ENCODE results near the gene NTMT2.
"Not testable (repeated sequence)": the region's sequence is repeated elsewhere in the genome, so short reads cannot be mapped to it uniquely, and the experiment has no call there.

Gene NTMT2

DNA sequence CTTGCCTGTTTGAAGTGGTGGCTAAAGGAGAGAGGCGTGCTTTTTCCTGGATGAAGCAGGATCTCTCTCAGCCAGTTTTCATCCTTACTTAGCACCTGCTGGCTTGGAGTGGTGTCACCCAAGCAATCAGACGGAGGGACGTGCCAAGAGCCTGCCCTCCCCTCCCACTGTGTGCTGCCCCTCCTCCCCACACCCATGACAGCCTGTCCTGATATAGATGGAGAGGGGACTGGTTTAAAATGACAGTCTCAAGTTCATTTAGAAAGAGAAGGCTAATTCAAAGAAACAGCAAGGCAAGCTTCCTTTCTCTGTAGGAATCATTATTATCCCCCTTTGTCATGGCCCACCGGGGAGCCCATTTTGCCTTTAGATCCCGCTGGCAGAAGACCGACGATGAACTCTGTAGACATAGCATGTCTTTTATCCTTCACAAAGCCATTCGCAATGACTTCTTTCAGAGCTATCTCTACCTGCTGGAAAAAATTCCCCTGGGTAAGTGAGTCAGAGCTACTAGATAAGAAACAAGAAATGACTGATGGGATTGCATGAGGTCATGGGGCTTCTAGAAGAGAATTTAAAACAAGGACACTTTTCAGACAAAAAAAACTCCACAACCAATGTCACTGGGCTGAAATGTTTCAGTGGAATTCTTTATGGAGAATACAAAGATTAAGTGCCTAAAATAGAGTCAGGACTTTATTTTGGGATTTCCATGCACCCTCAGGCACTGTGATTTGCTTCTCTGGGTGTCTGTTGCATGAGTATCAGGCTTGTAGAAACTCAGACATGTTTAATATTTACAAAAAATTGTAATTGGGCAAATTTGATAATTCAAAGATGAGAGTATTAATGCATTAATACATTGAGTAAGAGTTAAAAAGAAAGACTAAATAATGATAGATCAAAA lies at the start of gene NTMT2:
Gene NTMT2 (plus strand): TSS at position 190 of the 907 bp plus-strand sequence. CDS start 149 bp downstream, at position 339.
- no peak for DNase-seq (ENCODE audit: low read depth)

DNA sequence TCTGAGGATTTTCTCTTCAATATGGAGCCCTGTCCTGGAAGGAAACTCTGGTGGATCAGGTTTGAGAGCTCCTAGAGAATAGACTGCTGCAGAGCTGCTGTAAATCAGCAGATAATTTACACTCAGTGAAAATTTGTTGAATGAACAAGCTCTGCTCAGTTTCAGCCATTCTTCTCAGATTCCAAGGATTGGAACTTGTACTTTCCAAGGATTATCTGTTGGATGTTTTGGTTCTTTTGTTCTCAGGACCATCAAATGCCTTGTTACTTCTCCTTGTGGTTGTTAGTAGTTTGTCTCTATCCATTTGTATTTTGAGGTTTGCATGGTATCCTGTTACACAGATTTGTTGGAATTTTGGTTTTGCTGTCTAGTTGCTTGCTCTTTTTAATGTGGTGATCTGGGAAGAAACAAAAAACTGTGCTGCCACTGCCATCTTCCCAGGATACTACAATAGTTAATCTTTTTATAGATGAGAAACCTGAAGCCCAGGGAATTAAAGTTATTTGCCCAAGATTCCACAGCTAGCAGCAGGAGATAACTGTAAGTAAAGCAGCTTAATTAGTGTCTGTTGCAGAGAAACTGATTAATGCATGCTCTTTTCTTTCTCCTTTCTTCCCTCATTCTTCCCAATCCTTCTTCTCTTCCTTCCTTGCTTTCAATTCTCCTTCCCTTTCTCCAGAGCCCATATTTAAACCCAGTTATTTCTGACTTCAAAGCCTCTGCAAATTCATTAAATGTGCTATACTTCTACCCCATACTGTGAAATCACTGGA lies 49.6 kb upstream of the NTMT2 start:
- DNase-seq (ENCODE audit: low read depth) = no peak

GRCh38 chr1:170096806-170097340 lies 48.9 kb upstream of the NTMT2 start:
- no peak for DNase-seq (ENCODE audit: low read depth)

GRCh38 chr1:170097449-170097948 lies 48.3 kb upstream of the NTMT2 start:
- no peak for DNase-seq (ENCODE audit: low read depth)

DNA sequence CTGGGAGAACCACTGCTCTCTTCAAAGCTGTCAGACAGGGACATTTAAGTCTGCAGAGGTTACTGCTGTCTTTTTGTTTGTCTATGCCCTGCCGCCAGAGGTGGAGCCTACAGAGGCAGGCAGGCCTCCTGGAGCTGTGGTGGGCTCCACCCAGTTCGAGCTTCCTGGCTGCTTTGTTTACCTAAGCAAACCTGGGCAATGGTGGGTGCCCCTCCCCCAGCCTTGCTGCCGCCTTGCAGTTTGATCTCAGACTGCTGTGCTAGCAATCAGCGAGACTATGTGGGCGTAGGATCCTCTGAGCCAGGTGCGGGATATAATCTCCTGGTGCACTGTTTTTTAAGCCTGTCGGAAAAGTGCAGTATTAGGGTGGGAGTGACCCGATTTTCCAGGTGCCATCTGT lies 32.6 kb upstream of the NTMT2 start:
- not testable (repeated sequence) for DNase-seq (ENCODE audit: low read depth)

DNA sequence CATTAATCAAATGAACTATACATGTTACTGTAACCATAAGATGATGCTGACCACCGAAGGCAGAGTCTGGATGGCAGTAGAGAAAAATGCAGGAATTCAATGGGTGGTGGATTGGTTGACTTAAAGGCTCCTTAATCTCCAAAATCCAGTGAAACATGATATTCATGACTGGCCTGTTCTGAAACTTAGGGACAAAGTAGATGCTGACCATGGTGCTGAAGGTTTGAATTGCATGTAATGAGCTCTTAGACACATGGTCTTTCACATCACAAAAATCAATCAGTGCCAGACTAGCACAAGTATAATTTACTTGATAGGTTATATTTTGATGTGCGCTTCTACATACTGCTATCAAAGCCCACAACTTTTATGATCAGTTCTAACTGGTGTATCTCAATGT lies 30.9 kb upstream of the NTMT2 start:
- DNase-seq (ENCODE audit: low read depth) = peak; percentile 57

- DNase-seq (ENCODE audit: low read depth) = no peak
These were observed 23.4 kb upstream of the NTMT2 start for GRCh38 chr1:170122366-170122765.

DNA sequence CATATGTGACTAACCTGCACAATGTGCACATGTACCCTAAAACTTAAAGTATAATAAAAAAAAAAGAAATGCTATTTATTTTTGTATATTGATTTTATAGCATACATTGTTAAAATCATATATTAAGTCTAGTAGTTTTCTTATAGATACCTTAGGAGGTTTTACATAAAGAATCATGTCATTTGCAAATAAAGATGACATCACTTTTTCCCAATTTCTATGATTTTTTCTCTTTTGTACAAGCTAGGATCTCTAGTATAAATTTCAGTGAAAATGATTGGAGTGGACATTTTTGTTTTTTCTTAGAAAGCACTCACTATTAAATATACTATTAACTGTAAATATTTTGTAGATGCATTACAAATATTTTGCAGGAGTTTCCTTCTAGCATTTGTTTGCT lies 20.5 kb upstream of the NTMT2 start:
- no peak for DNase-seq (ENCODE audit: low read depth)

DNA sequence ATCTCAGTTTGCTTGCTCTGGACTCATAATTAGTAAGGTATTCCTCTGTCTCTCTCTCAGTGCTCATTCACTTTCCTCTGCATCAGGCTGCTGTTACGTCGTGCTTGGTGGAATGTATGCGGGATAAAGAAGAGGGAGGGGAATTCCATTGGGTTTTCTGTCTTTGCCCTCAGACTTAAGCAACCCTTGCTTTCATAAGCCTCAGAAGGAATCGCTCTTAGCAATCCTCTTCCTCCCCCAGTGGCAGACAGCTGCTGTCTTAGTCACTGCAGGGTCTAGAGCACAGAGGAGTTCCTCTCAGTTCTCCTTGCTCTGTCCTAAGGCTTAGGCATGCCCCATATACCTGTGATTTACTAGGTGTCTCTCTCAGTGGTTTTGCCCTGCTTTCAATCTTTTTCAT lies 19.1 kb upstream of the NTMT2 start:
- peak; percentile 89 for DNase-seq (ENCODE audit: low read depth)

DNA sequence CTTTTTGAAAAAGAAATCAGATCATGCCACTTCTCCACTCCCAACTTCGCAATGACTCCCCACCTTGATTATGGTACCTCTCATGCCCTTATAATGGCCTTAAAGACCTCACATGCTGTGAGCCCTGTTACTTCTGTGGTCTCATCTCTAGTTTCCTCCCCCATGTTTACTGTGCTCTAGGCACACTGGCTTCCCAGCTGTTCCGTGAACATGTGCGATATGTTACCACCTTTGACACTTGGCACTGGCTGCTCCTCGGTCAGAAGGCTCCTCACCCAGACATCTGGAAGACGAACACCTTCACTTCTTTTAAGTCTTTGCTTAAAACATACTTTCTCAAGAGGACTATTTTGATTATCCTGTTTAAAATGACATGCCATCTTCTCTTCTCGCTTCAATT lies 14.3 kb upstream of the NTMT2 start:
- DNase-seq (ENCODE audit: low read depth) = no peak

DNA sequence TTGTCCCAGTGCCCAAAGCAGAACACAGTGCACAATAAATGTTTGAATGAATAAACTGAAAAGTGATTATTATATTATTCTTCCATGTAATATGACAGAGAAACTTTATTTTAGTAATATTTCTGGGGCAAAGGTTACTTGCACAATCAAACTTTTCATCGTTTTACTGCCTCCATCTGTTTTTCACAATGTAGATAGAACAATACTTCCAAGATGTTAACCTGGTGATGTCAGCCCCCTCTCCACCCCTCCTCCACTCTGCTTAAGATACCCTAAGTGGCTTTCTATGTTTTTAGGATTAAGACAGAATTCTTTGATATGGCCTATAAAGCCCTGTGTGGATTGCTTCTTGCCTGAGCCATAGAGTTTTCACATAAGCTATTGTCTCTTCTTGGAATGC lies 13.8 kb upstream of the NTMT2 start:
- DNase-seq (ENCODE audit: low read depth) = no peak

- DNase-seq (ENCODE audit: low read depth) = no peak
These were observed 11.8 kb upstream of the NTMT2 start for GRCh38 chr1:170133766-170134495.

GRCh38 chr1:170134521-170134920 lies 11.2 kb upstream of the NTMT2 start:
- no peak for DNase-seq (ENCODE audit: low read depth)

GRCh38 chr1:170140371-170140770 lies 5.4 kb upstream of the NTMT2 start:
- DNase-seq (ENCODE audit: low read depth) = no peak

DNA sequence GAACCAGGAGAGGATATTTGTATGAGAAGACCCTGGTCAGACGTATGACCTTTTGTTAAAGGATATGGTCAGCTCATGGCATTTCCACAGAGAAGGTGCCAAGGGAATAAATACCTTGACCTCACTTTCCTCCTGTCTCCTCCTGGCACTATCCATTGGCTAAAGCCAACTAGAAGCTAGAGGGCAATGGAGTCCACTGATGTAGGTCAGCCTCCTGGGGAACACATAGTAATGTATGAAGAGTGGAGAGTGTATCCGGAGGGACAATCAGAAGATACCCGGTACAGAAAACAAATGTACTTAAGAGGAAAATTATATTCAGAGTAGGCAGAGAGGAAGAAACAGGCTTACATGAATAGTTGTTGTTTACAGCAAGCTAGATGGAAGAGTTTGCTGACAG lies 698 bp upstream of the NTMT2 start:
- DNase-seq (ENCODE audit: low read depth) = no peak

- DNase-seq (ENCODE audit: low read depth) = no peak
These were observed 1.0 kb downstream of the NTMT2 start for GRCh38 chr1:170146720-170147263.

- DNase-seq (ENCODE audit: low read depth) = peak; percentile 19
These were observed 3.5 kb downstream of the NTMT2 start for GRCh38 chr1:170149241-170149640.

DNA sequence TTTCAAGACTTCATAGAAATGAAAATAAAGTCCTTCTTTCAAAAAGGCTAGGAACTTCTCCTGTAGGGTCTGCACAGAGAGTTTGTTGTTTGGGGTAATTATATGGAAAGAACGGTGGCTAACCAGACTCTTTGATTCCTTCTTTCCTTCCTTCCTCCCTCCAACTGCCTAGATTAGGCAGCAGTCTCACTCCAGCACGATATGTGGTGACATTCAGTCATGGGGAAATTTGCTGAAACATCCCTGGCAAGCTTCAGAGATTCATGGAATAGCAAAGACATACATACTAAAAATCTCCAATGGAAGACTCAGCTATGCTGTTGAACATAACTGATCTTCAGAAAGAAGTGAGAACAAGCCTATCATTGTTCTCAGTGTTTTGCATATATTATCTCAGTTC lies 4.3 kb downstream of the NTMT2 start:
- DNase-seq (ENCODE audit: low read depth) = no peak

GRCh38 chr1:170150921-170151320 lies 5.2 kb downstream of the NTMT2 start:
- DNase-seq (ENCODE audit: low read depth) = no peak

DNA sequence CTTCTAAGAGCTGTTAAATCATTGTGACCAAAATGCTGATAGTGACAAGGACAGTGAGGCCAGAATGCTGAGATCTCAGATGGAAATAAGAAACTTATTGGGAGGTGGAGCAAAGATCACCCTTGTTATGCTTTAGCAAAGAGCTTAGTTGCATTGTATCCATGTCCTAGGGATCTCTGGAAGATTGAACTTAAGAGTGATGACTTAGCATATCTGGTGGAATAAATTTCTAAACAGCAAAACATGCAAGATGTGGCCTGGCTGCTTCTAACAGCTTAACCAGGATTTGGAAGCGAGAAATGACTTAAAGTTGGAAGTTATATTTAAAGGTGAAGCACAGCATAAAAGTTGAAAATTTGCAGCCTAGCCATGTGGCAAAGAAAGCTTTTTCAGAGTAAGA lies 7.7 kb downstream of the NTMT2 start:
- DNase-seq (ENCODE audit: low read depth) = no peak

GRCh38 chr1:170155055-170155454 lies 9.3 kb downstream of the NTMT2 start:
- DNase-seq (ENCODE audit: low read depth) = no peak

DNA sequence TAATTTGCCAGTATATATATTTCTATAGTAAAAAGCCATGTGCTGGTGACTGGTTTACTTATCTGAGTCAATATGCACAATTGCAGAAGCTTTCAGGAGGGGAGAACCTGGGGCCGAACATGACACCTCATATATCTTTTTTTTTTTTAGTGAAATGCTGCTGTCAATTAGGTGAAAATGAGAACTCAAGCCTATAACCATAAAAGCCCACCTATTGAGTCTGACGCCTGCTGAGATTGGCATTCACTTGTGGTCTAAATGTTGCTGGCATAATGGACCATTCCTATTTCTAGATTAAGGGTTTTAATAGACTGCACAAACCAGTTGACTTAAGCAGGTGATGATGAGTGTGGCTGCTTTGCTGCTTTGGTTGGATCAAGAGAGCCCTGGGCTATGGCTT lies 10.8 kb downstream of the NTMT2 start:
- no peak for DNase-seq (ENCODE audit: low read depth)

All from EH (cell line).